H1 (cell line): Measurements from ENCODE around the gene LCA5.

ENCODE experiments used
- CEBPB ChIP-seq: IDR thresholded peaks from 2 replicates; pipeline ENCODE4 v1.6.1; 2012; ENCODE audit warnings: low read depth, low read length
- CTCF ChIP-seq, 3 experiments: IDR thresholded peaks; 1 replicate in 2 of 3; 2 replicates in 1 of 3; pipeline versions ENCODE4 v1.5.1 to v1.6.1; 2011; ENCODE audit warnings: low read length in 3 of 3, mild to moderate bottlenecking in 3 of 3, inconsistent platforms in 2 of 3, low read depth in 1 of 3, moderate library complexity in 1 of 3; ENCODE audit not compliant: insufficient read depth in 1 of 3; ENCODE audit errors: control extremely low read depth in 1 of 3
- EZH2 ChIP-seq: fragments of 200-600 bp; sonication (generic); IDR thresholded peaks from 2 replicates; pipeline ENCODE4 v1.7.1; 2012; ENCODE audit warnings: low read depth, mild to moderate bottlenecking, moderate library complexity, low read length, inconsistent platforms; ENCODE audit not compliant: severe bottlenecking
- GABPA ChIP-seq: IDR thresholded peaks from 2 replicates; pipeline ENCODE4 v1.6.1; 2011; ENCODE audit warnings: mild to moderate bottlenecking, low read length, moderate library complexity, borderline replicate concordance; ENCODE audit not compliant: insufficient read depth
- HDAC6 ChIP-seq: IDR thresholded peaks from one replicate; pipeline ENCODE4 v1.7.1; 2012; ENCODE audit warnings: low read depth, mild to moderate bottlenecking, inconsistent platforms, low read length, moderate library complexity
- MAX ChIP-seq: IDR thresholded peaks from 2 replicates; pipeline ENCODE4 v1.6.1; 2012; ENCODE audit warnings: inconsistent platforms
- POLR2A ChIP-seq, 2 experiments: IDR thresholded peaks; 1 replicate in 1 of 2; 2 replicates in 1 of 2; pipeline ENCODE4 v1.6.1; 2011; ENCODE audit warnings: low read depth in 2 of 2, low read length in 2 of 2, mild to moderate bottlenecking in 2 of 2; ENCODE audit errors: control extremely low read depth in 1 of 2
- POLR2AphosphoS5 ChIP-seq: IDR thresholded peaks from 2 replicates; pipeline ENCODE4 v1.6.1; 2011; ENCODE audit warnings: low read depth, low read length
- RAD21 ChIP-seq, 2 experiments: IDR thresholded peaks in 1 of 2; conservative IDR thresholded peaks in 1 of 2; 2 replicates each; pipeline ENCODE4 v1.6.1; 2011; ENCODE audit warnings: low read depth in 2 of 2, low read length in 2 of 2, improper control_type of control experiment in 1 of 2, inconsistent platforms in 1 of 2, mild to moderate bottlenecking in 1 of 2, moderate library complexity in 1 of 2
- RNF2 ChIP-seq: fragments of 200-900, 300-1000 bp; sonication (generic); IDR thresholded peaks from 2 replicates; pipeline ENCODE4 v1.7.1; 2016; ENCODE audit warnings: borderline replicate concordance, low read depth, mild to moderate bottlenecking, antibody characterized with exemption, low read length; ENCODE audit not compliant: poor library complexity, severe bottlenecking; ENCODE audit errors: missing control alignments
- SP1 ChIP-seq: IDR thresholded peaks from 2 replicates; pipeline ENCODE4 v1.6.1; 2011; ENCODE audit warnings: low read depth, low read length
- TAF7 ChIP-seq: optimal IDR thresholded peaks from 2 replicates; pipeline ENCODE3; 2011; ENCODE audit warnings: low read depth, mild to moderate bottlenecking, inconsistent platforms, low read length, moderate library complexity, borderline replicate concordance
- USF2 ChIP-seq: IDR thresholded peaks from 2 replicates; pipeline ENCODE4 v1.6.1; 2011; ENCODE audit warnings: low read length, improper control_type of control experiment

- no peak for TF ChIP-seq CTCF (IDR thresholded peaks at IDR 0.05; ENCODE audit: control extremely low read depth in 1 of 3, insufficient read depth in 1 of 3, low read depth in 1 of 3, low read length in 3 of 3)
- TF ChIP-seq POLR2AphosphoS5 = no peak
- no peak for TF ChIP-seq POLR2A (IDR thresholded peaks at IDR 0.05; ENCODE audit: control extremely low read depth in 1 of 2, low read depth in 2 of 2, low read length in 2 of 2)
- TF ChIP-seq RNF2 = no peak
- no peak for TF ChIP-seq CEBPB
- no peak for TF ChIP-seq USF2
- TF ChIP-seq SP1 = no peak
- TF ChIP-seq HDAC6 = no peak
- TF ChIP-seq GABPA = no peak
- no peak for TF ChIP-seq EZH2
- TF ChIP-seq RAD21 (IDR thresholded peaks at IDR 0.05 in 1 of 2, conservative IDR thresholded peaks at IDR 0.05 in 1 of 2; ENCODE audit: low read depth in 2 of 2, low read length in 2 of 2) = no peak
- TF ChIP-seq MAX = no peak
- no peak for TF ChIP-seq TAF7
Observed at GRCh38 chr6:79512014-79512413, 25.2 kb downstream of the LCA5 start.
